NCI-H1417 treated with DMSO at 0.1 percent for 48 hours (cell line): ENCODE results near the gene TBCC.
"Not testable (repeated sequence)": the region's sequence is repeated elsewhere in the genome, so short reads cannot be mapped to it uniquely, and the experiment has no call there.

Experiments used
- DNase-seq: peaks from one replicate; lab custom pipeline; 2025; lab: John Stamatoyannopoulos, UW

Gene TBCC, protein sequence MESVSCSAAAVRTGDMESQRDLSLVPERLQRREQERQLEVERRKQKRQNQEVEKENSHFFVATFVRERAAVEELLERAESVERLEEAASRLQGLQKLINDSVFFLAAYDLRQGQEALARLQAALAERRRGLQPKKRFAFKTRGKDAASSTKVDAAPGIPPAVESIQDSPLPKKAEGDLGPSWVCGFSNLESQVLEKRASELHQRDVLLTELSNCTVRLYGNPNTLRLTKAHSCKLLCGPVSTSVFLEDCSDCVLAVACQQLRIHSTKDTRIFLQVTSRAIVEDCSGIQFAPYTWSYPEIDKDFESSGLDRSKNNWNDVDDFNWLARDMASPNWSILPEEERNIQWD

DNA sequence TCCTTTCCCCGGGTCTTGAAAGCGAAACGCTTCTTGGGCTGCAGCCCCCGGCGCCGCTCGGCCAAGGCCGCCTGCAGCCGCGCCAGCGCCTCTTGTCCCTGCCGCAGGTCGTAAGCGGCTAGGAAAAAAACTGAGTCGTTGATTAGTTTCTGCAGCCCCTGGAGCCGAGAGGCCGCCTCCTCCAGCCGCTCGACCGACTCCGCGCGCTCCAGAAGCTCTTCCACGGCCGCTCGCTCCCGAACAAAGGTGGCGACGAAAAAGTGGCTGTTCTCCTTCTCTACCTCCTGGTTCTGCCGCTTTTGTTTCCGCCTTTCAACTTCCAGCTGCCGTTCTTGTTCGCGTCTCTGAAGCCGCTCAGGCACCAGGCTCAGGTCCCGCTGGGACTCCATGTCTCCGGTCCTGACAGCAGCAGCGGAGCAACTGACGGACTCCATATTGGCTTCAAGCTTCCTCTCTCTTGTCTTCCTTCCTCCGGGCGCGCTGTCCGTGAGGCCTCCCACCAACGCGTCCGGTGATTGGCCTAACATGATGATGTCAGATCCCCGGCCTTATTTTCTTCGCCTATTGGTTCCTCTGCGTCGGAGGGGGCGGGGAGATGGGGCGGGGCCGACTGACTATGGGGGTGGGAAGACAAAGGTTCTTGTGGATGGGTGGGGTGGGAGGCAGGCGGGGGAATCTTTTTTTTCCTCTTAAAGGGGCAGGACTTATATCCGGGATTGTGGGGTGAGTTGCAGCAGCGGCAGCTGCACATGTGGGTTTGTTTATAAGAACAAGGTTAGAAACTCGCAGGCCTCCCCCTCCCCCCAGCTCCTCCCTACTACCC lies at the start of gene TBCC:
Gene TBCC, minus strand, starts transcription at position 464 of the 823 bp plus-strand sequence. Its CDS starts 30 bp downstream, at position 434.
- DNase-seq: peak; percentile 88

DNA sequence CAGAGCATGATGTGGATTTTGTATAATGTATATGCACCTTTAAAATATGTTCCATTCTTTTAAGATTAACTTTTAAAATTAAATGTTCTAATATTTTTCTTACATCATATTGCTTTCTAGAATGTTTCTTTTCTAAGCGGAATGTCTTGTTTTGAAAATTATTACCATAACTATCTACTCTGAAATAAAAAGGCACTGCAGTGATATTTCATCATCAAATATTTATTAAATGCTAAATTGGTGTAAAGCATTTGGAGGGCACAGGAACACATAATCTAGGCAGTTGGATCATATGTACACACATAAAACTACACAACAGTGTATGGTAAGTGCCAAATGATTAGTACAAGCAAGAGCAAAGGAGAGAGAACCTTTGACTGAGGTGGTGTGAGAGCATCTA lies 49.7 kb upstream of the TBCC start:
- no peak for DNase-seq

DNA sequence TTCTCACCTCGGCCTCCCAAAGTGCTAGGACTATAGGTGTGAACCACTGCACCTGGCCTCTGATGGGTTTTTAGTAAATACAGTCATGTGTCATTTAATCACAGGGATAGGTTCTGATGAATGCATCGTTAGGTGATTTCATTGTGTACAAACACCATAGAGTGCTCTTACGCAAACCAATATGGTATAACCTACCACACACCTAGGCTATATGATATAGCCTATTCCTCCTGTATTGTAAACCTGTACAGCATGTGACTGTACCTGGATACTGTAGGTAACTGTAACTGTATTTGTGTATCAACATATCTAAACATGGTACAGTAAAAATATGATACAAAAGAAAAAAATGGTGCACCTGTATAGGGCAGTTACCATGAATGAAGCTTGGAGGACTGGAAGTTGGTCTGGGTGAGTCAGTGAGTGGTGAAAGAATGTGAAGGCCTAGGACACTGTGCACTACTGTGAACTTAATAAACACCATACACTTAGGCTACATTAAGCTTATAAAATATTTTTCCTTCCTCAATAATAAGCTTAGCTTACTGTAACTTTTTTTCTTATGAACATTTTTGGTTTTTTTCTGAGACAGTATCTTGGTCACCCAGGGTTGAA lies 45.9 kb upstream of the TBCC start:
- no peak for DNase-seq

DNA sequence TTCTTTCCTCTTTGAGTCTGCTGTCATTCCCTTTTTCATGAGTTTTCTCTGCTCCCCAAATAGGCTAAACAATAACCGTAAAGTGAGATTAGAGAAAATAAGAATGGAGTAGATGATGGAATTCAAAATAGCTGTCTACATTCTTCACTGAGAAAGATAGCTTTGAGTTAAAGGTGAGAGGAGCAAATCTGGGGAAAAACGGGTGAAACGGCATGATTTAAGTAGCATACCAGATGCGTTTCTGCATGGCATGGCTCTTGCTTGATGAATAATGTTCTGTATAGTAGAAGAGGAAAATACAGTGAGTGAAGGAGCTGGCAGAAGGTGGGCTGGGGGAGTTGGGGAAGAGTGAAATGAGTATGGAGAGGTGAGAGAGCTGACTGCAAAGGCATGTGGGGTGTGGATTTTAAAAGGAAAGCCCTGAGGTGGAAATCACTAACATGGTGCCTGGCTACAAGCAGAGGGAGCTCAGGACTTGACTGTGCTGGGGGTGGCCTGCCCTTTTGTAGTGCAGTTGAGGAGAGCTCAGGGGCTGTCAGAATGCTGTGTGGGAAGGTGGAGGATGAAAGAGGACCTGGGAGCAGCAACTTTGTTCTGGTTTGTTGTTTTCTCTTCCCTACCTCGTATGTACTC lies 44.8 kb upstream of the TBCC start:
- DNase-seq: no peak

DNA sequence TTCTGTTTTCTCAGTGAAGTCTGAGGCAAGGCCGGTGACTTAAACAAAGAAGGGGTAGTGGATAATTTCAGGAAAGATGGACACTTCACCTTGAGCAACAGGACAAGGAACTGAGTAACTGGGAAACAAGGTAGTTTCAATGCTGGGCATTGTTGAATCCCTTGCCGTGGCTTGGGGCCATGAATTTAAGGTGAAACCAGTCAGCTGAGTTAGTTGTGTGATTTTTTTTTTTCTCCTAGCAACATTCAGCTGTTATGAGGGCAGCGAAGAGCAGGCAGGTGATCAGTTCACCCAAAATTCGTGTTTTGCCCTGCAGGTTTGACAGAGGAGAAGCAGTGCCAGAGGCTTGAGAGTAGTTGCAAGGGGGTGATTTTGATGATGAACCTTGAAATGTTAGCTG lies 42.8 kb upstream of the TBCC start:
- DNase-seq: no peak

DNA sequence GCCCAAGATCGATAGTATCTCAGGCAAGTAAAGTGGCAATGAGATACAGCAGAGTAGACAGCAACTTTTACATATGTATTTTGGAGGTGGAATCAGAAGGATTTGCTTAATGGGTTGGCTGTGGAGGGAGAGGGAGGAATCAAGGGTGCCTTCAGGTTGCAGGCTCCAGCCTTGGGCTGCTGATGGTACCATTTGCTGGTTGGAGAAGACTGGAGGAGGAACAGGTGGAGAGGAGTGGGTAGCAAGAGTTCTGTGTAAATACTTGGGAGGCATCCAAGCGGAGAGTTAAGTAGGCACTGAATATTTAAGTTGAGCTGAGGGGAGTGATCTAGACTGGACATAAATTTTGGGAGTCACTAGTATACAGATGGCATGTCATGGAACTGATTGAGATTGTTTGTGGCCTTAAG lies 41.2 kb upstream of the TBCC start:
- DNase-seq: no peak

DNA sequence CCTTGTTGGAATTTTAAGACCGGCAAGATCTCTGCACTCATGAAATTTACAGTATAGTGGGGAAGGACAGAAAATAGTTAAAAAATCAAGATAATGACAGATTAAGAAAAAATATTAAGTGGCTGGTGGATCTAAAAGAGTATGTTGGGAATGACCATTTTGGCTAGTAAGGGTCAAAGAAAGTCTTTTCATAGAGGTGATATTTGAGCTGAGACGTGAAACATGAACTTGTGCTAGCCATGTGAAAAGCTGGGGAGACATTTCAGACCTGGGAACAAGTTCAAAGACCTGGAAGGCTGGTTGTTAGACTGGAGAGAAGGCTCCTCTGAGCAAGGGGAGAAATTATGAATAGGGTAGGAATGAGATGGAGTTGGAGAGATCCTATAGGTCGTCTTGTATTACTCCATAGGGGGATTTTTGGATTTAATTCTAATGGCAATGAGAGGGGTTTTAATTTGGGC lies 40.7 kb upstream of the TBCC start:
- DNase-seq: no peak

DNA sequence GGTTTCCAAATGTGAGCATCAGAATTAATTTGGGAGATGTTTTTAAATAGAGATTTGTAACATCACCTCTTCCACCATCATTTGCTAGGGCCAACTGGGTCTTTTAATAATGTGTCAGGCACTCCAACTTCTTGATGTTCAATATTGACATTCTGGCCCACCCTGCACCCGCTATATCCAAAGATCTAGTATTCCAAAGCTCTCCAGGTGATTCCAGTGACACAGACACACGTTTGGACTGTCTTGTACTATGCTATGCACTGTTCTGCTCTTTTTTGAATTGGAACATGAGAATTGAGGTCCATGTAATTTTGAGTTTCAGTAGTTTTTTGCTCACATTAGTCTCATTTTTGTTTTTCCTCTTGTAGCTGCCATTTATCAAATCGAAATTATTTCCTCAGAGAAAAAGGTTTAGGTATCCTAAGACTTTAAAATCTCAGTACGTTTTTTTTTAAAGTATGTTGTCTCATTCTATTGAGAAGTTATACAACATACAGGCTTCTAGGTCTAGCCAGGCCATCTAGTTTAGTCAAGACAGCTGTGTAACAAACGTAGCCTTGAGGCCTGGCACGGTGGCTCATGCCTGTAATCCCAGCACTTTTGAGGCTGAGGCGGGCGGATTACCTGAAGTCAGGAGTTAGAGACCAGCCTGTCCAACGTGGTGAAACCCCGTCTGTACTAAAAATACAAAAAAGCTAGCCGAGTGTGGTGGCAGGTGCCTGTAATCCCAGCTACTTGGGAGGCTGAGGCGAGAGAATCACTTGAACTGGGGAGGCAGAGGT lies 39.0 kb upstream of the TBCC start:
- DNase-seq: no peak

DNA sequence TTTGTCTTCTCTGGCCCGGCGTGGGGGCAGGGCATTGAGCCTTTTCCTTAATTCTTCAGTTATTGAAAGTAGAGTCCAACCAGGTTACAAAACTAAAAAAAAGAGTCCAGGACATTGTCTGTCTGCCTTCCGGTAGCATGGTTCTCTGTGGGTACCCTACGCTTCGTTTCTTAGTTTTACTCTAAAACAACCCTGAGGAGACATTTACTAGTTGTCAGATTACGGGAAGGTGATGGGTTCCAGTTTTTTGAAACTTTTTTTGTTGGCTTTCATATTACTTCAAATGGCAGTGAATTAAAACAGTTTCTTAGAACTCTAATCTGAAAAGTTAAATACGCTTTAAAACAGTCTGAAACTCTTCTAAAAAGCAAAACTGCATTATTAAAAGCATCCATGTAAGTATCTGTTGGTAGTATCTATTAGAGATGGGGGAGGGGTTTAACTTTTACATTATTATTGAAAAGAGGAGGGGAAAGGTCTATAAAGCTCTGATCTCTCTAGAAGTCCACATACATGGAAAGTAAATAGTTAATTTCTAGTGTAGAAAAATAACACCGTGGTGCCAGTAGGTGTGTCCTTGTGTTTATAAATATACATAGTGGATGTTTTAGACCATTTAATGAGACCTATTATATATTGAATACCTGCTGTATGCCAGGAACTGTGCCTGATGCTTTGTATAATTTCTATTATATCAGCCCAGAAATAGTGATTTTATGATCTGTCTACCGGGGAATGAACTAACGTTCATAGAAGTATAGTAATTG lies 38.2 kb upstream of the TBCC start:
- DNase-seq: no peak

DNA sequence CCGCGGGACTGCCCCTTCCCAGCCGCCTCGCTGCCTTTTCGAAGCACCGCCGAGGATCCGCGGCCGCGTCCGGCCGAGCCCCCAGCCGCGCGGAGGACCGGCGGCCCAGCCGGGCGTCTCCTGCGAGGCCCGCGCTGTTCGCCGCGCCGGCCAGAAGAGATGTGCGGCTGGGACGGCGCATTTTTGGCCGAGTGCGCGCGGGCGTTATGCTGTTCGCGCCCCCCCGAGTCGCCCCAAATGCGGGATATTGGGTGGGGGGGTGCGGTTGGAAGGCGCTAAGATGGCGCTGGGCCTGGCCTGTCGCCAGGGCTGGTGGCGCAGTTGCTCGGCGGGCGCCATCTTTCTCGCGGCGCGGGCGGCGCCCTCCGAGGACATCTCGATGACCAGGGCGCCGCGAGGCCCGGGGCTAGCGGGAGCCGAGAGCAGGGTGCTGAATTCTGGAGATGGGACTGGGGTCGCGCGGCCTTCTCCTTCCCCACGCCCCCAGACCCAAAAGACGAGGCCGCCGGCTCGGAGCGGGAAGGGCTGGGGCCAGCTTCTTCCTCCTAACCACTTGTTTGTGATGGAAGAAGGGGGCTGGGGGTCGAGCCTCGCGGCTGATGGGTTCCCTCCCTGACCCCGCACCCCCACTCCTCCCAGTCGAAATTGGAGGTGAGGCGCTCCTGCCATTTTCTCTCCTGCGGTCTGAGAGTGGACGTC lies 37.4 kb upstream of the TBCC start:
- no peak for DNase-seq

DNA sequence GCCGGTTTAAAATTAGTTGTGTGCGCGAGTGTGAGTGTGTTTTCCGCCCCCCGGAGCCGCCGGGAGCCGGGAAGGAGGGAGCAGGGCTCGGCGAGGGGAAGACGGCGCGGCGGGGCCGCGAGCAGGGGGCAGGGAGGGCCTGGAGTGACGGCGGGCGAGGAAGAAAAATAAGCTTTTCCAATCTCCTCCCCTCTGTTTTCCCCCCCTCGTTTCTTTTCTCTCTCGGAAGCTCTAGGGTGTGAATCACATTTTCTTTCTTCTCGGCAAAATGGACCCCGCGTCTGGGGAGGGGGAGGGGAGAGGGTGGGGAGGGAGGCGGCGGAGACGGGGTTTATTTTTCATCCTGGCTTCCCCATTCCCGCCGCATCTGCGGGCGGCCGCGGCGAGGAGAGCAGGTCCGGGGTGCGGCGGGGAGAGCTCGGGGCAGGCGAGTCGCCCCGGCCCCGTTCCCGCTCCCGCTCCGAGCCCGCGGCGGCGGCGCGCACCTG lies 36.8 kb upstream of the TBCC start:
- DNase-seq: peak; percentile 83

DNA sequence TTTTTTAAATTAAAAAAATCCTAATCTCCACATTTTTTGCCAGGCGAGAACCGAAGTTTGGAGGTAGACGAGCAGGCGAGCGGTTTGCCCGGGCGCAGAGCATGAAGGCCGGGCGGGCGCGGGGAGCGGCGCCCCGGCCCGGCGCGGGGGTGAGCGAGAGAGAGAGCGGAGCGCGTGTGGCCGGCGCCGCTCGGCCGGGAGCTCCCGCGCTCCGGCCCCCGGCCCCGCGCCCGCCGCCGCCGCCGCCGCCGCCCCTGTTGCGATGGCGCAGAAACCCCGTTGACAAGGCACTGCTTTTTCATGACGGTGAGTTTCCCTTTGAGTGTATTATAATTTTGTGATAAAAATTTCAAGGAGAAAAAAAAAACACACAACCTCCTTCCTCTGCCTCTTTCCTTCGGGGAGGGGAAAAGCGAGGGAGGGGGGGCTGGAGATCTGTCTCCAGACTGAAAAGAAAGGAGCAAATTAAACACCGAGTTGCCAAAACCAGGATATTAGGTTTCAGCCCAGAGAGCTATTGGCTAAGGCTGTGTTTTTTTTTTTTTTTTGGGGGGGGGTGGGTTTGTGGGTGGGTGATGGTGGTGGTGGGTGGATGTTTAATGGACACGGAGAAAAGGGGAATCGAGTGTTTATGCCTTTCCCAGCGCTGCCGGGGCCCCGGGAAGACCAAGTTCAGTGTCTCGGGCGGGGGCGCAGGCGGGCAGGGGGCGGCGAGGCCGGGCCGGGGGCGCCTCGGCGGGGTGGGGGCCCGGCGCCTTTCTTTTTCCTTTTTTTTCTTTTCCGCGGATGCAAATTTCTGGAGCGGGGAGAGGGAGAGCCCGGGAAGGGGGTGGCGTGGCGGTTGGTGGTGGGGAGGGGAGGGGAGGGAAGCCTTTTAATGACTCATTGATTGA lies 36.1 kb upstream of the TBCC start, which contains the start of gene BICRAL:
Gene BICRAL, plus strand, starts transcription at position 257 of the 893 bp plus-strand sequence. CDS start 39,971 bp downstream, outside the sequence.
- peak; percentile 83 for DNase-seq

DNA sequence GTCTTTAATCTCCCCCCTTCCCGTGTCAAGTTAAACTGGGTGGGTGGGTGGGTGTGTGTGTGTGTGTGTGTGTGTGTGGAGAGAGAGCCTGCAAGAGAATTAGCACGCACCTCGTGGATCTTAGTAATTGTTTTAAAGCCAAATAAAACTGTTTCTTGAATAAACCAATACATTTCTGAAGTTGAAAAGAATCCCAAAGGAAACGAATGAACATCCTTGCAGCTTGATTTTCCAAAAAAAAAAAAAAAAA lies 35.6 kb upstream of the TBCC start:
- no peak for DNase-seq

DNA sequence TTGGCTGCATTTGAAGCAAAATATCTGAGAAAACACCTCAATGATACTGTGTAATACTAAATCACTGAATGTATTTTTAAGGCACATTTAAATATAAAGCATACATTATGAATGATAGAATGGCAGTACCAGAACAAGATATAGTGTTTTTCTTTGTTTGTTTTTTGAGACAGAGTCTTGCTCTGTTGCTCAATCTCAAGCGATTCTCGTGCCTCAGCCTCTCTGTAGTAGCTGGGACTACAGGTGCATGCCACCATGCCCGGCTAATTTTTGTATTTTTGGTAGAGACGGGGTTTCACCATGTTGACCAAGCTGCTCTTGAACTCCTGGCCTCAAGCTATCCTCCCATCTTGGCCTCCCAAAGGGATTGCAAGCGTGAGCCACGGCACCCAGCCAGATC lies 33.6 kb upstream of the TBCC start:
- DNase-seq: no peak

DNA sequence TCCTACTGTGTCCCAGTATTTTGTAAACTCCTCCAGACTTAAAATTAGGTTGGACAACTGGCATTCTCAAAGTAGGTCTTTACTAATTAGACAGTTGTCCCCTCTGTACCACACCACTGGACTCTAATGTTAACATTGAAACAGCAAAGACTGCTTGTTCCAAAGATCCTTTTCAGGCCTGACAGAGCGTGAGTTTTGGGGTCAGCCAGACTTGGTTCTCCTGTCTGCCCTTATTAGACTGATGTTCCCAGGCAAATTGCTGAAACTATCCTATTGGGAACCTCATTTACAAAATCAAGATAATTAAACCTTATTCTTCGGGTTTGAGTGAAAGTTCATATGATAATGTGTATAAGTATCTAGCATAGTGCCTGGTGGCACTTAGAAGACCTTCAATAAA lies 32.2 kb upstream of the TBCC start:
- DNase-seq: no peak

DNA sequence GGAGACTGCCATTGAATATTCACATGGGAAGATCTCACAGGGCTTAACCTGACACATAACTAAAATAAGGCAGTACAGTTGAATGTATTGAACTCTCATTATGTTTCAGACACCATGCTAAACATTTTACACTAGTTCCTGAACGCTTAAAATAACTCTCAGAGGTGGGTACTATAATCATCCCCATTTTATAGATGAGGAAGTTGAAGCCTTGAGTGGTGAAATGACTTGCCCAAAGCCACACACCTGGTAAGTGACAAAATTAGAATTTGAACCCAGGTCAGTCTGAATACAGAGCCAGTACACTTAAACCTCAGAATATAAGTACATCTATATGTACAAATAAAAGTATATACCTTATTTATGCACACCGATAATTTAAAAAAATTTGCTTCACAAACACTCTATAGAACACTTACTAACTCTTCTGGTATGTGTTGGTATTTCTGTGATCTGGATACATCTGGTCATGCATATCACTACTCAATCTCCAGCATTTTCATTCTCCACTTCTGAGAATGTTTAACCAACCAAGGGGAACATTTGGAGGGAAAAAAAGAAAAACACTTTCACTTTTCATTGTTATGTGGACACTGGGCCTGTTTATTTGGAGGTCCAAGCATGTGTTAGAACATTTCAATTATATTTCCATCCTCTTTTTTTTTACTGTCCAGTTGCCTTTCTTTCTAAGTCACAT lies 31.4 kb upstream of the TBCC start:
- no peak for DNase-seq

DNA sequence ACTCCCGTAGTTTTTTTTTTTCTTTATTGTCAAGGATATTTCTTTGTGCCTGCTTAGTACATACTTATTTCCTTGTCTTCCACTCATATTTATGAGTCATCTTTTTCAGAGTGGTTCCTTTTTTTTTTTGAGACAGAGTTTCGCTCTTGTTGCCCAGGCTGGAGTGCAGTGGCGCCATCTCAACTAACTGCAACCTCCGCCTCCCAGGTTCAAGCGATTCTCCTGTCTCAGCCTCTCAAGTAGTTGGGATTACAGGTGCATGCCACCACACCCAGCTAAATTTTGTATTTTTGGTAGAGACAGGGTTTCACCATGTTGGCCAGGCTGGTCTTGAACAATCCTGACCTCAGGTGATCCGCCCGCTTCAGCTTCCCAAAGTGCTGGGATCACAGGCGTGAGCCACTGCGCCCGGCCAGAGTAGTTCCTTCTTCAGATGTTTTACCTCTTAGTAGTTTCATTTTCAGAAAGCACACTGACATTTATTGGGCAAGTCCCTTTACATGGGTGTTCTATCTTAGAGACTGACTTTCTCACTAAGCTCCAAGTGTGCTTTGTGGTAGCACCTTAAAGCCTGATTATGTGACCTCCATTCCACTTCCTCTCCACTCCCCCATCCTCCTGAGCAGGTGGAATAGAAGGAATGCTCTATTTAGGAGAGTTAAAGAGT lies 29.1 kb upstream of the TBCC start:
- DNase-seq: not testable (repeated sequence)

DNA sequence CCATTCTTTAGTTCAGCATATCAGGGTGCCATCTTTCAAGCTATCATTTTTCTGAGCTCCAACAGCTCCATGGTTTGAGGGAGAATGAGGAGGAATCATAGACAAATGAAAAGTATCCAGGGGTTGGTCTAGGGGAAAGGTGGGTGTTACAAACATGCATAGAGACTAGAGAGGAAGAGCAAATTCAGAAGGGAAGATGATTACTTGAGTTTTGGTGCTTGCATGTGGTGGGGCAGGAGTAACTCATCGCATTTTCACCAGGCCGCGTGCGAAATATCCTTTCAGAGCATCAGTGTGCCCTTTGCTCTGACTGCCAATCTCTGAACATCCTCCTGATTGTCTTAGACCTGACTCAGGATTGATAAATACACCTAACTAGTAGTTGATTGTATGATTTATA lies 28.3 kb upstream of the TBCC start:
- no peak for DNase-seq
